MCF 10A (cell line): Measurements from ENCODE around the gene TMEM202. TPM values are rescaled to one million over a fixed set of nuclear protein-coding genes. Genes with fewer than 3 reads are reported as not detected.

Experiments used
- BruUV-seq: library from RNA; stranded (reverse); fragments of 400-500 nt; replicated peaks from 2 replicates; lab custom pipeline; 2021; lab: Mats Ljungman, UMichigan
- CTCF ChIA-PET: fragments of 300-600 bp; sonication (Branson Sonifier 250); formaldehyde crosslinking; extraction: SDS; loops from one replicate; lab custom pipeline; 2021; ENCODE audit warnings: antibody characterized with exemption, inconsistent platforms; lab: Yijun Ruan, JAX
- POLR2A ChIA-PET: fragments of 300-600, 350-650 bp; sonication (Branson Sonifier 250); formaldehyde crosslinking; extraction: SDS; loops from one replicate; lab custom pipeline; 2020; ENCODE audit warnings: antibody characterized with exemption, inconsistent platforms; lab: Yijun Ruan, JAX
- DNase-seq: peaks from one replicate; pipeline ENCODE4 v3.0.0-alpha.2; 2018; ENCODE audit not compliant: unreplicated experiment
- H3K27ac Mint-ChIP-seq: one replicate; pipeline ENCODE4 v1.8.0; 2022; ENCODE audit warnings: mild to moderate bottlenecking, low read depth, mixed read lengths; ENCODE audit not compliant: unreplicated experiment
- H3K27me3 Mint-ChIP-seq: one replicate; pipeline ENCODE4 v1.8.0; 2022; ENCODE audit warnings: mixed read lengths; ENCODE audit not compliant: insufficient read depth, unreplicated experiment
- H3K36me3 Mint-ChIP-seq: one replicate; pipeline ENCODE4 v1.8.0; 2022; ENCODE audit warnings: mild to moderate bottlenecking, moderate library complexity, mixed read lengths; ENCODE audit not compliant: insufficient read depth, unreplicated experiment
- H3K4me1 Mint-ChIP-seq: one replicate; pipeline ENCODE4 v1.8.0; 2022; ENCODE audit warnings: mixed read lengths; ENCODE audit not compliant: insufficient read depth, unreplicated experiment
- H3K4me3 Mint-ChIP-seq: one replicate; pipeline ENCODE4 v1.8.0; 2022; ENCODE audit warnings: mild to moderate bottlenecking, moderate library complexity, mixed read lengths; ENCODE audit not compliant: unreplicated experiment
- H3K9me3 Mint-ChIP-seq: one replicate; pipeline ENCODE4 v1.8.0; 2022; ENCODE audit warnings: mixed read lengths; ENCODE audit not compliant: unreplicated experiment
- CTCF ChIP-seq: fragments of 200-600 bp; IDR thresholded peaks from one replicate; pipeline ENCODE4 v1.8.0; 2022; ENCODE audit warnings: antibody characterized with exemption, mild to moderate bottlenecking; ENCODE audit not compliant: unreplicated experiment
- intact Hi-C: fragments of 100-400 bp; cut with micrococcal nuclease; formaldehyde crosslinking; loops from 2 replicates; pipeline ENCODE4 v1.14.1; 2022
- total RNA-seq: library from RNA; stranded (reverse); gene quantifications from 2 replicates; pipeline ENCODE4 v1.2.3, GENCODE V29; 2022

Gene TMEM202
- total RNA-seq, 1 experiment from 2014 or later: not detected

DNA sequence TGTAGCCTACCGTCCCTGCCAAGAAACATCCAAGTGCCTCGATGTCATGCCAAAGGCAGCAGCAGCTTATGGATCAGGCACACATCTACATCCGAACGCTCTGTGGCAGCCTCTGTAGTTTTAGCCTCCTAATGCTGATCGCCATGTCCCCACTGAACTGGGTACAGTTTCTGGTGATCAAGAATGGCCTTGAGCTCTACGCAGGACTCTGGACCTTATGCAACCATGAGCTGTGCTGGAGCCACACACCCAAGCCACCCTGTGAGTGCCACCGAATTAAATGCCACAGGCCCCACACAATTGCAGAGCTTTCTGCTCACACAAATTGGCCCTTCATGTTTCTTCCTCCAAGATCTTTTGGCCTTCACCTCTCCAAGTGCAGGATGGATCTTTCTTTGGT, 543 bp downstream of the TMEM202 start:
- Mint-ChIP-seq H3K36me3 (no peaks in the 10 kb centered on the region), H3K27me3 (peaks cover 53% of the 10 kb centered on the region), H3K27ac (no peak overlapping the region), H3K4me1 (no peaks in the 10 kb centered on the region), H3K9me3 (no peaks in the 10 kb centered on the region), H3K4me3 (no peak overlapping the region)
- ChIA-PET CTCF (no interaction called here), POLR2A (no interaction called here)
- no peak for DNase-seq
- TF ChIP-seq CTCF: no peak
- no TSS peak for BruUV-seq
- intact Hi-C loops: no loop called here

DNA sequence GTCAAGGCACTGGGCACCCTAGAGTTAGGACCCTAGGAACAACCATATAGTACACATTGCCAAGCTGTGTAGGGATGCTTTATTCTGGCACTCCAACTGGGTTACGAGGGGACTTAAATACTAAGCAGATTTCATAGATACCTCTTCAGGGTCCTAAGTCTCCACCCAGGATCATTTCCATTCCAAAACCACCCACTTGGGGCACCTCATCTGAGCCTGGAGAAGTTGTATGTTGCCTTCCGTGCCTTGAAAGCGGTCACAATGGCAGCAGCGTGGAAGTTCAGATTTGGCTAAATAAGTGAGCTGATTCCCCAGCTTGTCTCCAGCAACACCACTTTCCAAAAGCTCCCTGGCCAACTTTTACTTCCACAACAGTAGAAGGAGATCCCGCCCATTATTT, 4.6 kb downstream of the TMEM202 start:
- intact Hi-C loops: no loop called here
- ChIA-PET POLR2A (no interaction called here), CTCF (no interaction called here)
- no peak for DNase-seq
- Mint-ChIP-seq H3K27me3 (peaks cover 90% of the 10 kb centered on the region), H3K9me3 (no peaks in the 10 kb centered on the region), H3K27ac (no peak overlapping the region), H3K4me3 (no peak overlapping the region), H3K36me3 (no peaks in the 10 kb centered on the region), H3K4me1 (peaks cover 6% of the 10 kb centered on the region)
- BruUV-seq: no TSS peak
- TF ChIP-seq CTCF: no peak

DNA sequence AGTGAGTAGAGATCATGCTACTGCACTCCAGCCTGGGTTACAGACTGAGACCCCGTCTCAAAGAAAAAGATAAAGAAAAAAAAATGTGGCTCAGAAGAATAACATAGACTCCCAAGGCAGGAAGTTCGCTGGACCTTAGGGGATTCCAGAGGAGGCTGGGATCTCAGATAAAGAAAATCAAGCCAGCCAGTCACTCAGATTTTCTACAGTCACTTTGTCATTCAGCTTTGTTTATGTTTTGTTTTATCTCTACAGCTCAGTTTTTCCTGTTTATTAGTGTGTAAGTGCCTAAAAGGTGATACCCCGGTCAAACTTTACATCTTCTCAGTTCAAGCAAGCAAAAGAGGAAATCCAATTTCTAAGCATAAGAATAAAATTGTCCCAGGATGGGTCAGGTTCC, 6.3 kb downstream of the TMEM202 start:
- Mint-ChIP-seq H3K27me3 (peaks cover 85% of the 10 kb centered on the region), H3K4me3 (no peak overlapping the region)
- BruUV-seq: no TSS peak

DNA sequence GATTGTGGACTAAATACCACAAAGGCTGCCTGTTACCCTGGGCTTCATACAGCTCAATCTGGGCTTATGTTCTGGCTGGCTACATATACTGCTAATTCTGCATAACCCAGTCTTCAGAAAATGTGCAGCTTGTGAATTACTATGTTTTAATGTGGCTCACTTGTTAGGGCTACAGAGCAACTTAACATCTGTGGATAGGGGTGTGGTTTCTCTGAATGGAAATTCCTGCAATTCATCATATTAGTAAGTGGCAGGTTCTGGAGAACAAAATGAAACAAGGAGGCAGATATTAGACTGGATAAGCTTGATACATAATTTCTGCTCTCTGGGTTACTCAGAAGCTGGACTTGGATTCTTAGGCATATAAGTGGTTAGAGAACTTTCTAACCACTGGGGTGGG, 6.7 kb downstream of the TMEM202 start:
- POLR2A ChIA-PET: interaction anchor here (0.7 to 2.8 kb wide), 2 partner anchors 29 to 60 kb away, joined by 3 to 13 read pairs; partner anchors contain the start of gene HEXA
- CTCF ChIA-PET: interaction anchor here (0.6 to 1.2 kb wide), 5 partner anchors 18 to 1300 kb away, joined by 3 to 4 read pairs (median 3); no protein-coding TSS in a partner anchor
- Mint-ChIP-seq H3K36me3 (no peaks in the 10 kb centered on the region), H3K27me3 (peaks cover 85% of the 10 kb centered on the region), H3K4me1 (peaks cover 6% of the 10 kb centered on the region), H3K4me3 (no peak overlapping the region), H3K27ac (no peak overlapping the region), H3K9me3 (no peaks in the 10 kb centered on the region)
- no peak for TF ChIP-seq CTCF
- intact Hi-C loops: no loop called here
- BruUV-seq: no TSS peak
- no peak for DNase-seq

More for the DNA sequence above, 6.3 kb downstream of the TMEM202 start:
- DNase-seq: no peak
- Mint-ChIP-seq H3K36me3 (no peaks in the 10 kb centered on the region), H3K4me1 (peaks cover 6% of the 10 kb centered on the region), H3K27ac (no peak overlapping the region), H3K9me3 (no peaks in the 10 kb centered on the region)
- CTCF ChIA-PET: no interaction called here
- TF ChIP-seq CTCF: no peak
- POLR2A ChIA-PET: interaction anchor here (2.8 kb wide), 1 partner anchor 28 kb away, joined by 13 read pairs; the partner anchor contains the start of gene HEXA
- intact Hi-C loops: no loop called here
